Stimulated activated CD8-positive, alpha-beta memory T cell treated with anti-CD3 and anti-CD28 coated beads, Interleukin-15, amount 100 ng/mL, for 24 hours (primary cell): Measurements from ENCODE around the gene STK38L.

Experiments
- DNase-seq: peaks from one replicate; pipeline ENCODE4 v3.0.0-alpha.2; 2020; ENCODE audit warnings: low read depth

The STK38L gene

DNA sequence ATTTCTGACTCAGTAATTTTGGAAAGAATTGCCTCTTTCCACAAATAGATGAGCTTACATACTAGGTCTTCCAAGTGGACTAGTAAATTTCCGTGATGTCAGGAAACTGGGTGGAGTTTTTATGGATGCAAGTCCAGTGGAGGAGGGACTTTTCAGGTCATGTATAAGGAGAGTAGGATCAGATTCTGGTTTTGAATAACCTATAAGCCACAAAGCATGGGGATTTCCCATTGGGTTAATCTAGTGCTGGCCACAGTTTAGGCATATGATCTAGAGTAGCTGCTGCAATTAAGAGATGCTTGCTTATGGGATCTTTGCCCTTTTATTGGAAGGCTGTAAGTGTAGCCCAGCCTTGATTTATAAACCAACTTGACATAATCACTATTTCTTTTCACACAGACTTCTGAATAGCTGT lies 33.8 kb downstream of the STK38L start:
- DNase-seq: no peak

DNA sequence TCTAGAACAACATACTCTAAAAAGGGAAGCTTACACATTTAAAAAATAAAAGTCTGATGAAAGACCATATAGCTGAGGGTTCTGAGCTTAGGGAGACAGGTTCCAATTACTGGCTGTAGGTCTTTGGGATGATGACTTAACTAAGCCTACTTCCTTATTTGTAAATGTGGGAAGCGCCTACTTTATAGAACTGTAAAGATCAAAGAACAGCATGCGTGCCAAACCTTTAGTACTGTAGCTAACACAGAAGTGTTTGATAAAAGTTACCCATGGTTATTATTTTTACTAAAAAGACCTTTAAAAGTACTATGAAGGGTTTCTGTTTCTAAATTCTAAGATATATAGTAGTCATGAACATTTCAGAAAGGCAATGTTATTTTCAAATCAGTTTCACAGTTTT lies 35.7 kb downstream of the STK38L start:
- no peak for DNase-seq

DNA sequence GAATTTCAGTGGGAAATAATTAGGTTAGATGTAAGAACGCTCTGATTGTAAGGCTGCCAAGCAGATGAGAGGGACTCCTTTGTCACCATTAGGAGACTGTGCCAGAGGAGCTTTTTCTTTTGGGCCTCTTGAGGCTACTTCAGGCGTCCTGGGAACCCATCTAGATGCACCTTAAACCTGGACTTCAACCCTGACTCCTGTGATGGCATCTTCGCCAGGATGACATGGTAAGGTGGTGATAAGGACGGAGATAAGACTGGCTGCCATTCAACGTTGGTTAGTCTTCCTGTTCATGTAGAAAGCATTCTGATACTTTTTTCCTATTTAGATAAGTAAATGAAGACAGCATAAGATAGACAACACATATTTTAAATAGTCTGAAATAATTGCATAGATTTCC lies 36.3 kb downstream of the STK38L start:
- DNase-seq: no peak

DNA sequence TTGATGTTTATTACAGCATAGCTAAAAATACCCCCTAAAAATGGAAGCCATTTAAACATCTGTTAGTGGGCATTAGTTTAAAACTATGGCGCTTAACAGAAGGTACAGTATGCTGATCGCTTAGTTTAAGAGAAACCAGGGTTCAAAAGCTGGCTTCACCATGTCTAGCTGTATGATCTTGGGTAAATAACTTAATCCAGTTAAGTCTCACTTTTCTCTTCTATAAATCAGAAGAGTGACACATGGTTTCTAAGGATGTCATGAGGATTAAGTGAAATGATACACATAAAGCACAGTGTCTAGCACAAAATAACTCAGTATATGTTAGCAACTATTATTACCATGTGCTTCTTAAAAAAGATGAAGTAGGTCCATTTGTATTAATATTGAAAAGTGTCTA lies 38.7 kb downstream of the STK38L start:
- no peak for DNase-seq

DNA sequence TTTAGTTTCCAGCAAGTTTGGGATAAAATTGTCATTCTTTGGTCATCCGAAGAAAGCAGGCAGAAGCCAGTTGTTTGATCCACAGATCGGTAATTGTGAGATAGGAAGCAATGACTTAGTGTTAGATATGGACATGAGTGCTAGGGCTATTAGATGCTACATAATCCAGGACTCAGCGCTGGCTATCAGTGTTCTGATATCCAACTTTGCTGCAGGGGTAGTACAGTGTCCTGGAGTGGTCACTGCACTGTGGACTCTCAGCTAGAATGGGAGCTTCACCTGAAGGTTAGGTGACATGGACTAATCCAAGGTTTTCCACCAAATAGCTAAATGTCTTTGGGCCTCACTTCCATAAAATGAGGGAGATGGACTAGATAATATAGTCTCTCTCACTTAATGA lies 39.9 kb downstream of the STK38L start:
- DNase-seq: no peak

DNA sequence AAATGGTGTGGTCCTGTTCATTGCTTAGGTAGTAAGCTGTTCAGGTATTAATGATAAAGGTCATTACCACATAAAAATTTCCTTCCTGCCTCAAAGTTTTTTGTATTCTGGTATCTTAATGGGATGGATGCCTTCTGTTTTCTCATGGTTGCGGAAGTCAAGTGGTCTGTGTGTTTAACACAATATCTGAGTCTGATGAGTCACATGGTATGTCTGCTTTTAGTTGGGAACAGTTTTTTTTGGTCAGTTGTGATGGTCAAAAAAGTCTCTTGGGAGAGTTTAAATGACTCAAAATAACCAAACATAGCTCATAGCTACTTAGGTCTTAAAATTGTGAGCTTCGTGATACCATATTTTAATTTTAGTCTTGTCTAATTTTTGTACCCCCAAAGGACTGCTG lies 40.7 kb downstream of the STK38L start:
- no peak for DNase-seq

DNA sequence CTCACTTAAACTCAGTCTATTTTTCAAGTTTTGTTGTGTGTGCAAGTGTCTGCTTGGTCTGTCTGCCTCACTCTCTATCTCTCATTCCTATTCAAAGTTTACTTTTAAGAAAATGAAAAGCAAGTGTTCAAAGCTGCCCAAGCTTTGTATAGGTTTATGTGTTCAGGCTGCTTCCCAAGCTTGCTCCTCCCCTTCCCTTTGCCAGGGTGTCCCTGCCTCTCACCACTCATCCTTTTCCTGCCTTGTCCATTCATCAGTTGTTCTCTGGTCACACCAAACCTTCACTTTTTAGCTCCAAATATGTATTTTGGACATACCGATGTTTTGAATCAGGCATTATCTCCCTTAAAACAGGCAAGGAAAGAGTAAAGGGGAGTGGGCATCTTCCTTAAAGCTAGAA lies 41.3 kb downstream of the STK38L start:
- no peak for DNase-seq

DNA sequence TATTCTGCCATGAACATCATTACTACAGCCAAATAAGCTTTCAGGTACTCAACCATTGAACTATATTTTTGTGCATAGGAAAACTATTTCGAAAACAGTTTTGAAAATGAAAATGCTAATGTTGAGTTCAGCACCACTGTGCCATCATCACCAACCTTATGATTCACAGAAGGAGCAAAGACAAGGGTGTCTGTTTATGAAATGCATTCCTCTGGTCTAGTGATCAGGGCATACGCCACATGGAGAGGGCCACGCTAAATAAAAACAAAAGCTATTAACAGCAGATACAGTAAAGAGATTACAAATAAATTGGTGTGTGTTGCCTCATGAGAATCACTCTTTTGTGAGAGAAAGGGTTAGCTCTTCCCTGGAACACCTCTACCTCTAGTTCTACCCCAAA lies 45.3 kb downstream of the STK38L start:
- DNase-seq: no peak

DNA sequence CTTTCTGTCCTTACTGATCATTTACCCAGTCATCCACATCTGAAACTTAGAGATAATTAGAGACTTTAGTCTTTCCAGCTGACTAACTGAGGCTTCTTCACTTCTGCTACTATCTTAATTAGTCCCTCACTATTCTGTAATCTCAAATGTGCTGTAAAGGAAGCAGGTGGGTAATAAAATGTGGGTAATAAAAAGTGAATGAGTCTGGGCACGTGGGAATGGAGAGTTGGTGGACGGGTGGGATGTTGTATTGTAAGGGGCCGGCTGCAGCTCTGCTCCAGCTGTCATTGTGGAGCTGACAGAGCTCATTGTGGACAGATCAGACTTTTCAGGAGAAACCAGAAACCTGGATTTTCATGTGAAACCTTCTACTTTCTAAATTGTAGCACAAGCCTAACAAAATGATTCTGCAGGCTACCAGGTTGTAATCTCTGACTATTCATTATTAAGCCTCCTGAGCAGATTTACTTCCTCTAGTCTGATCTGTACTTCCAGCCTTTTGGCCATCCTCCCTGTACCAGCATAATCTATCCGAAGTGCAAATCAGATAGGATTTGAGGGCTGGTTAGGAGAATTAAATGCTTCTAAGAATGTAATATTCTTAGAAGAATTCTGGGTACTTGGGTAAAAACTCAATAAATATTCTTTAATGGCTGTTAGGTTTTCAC lies 46.5 kb downstream of the STK38L start:
- no peak for DNase-seq

DNA sequence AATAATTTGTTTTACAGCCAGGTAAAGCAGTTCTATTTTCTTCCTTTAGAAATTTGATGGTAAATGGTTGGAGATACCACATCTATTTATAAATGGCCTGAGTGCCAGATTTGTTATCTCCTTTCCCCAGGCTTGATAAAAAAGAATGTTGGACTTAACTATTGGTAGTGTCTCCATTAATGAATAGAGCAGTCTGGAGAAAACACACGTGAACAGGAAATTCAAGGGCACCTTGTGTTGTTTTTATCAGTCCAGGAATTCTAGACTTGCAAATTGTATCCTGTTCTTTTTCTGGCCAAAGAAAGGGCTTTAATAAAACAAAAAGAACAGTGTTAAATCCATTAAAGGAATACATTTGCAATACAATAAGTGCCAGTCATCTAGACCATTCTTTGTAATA lies 47.8 kb downstream of the STK38L start:
- DNase-seq: no peak

DNA sequence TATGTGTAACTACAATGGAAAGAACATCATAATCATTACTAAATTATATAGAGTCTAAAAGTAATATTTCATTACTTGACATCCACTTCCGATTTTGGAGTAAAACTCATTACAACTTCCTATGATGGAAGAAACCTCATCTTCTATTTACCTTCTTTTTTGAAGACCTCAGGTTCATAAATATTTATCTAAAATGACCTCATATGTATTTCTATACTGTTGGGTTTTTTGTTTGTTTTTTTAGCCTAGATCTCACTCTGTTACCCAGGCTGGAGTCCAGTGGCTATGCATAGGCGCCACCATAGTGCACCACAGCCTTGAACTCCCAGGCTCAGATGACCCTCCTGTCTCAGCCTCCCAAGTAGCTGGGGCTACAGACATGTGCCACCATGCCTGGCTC lies 48.6 kb downstream of the STK38L start:
- DNase-seq: no peak

DNA sequence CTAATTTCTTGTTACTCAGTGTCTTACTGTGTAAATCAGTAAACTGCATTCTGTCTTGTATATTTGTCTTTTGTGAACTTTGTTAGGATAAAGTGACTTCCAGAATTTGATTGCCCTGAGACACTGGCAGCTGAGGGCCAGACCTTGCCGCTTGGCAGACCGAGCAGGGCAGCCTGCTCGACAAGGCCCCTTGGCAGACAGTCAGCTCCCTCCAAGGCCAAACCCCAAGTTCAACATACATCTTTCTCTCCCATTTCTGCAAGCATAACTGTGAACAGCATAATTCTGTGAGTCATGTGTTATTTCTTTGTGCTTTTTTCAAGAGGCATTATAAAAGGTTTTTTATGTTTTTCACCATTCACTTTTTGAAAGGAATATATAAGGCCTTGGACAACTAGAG lies 49.4 kb downstream of the STK38L start:
- no peak for DNase-seq

DNA sequence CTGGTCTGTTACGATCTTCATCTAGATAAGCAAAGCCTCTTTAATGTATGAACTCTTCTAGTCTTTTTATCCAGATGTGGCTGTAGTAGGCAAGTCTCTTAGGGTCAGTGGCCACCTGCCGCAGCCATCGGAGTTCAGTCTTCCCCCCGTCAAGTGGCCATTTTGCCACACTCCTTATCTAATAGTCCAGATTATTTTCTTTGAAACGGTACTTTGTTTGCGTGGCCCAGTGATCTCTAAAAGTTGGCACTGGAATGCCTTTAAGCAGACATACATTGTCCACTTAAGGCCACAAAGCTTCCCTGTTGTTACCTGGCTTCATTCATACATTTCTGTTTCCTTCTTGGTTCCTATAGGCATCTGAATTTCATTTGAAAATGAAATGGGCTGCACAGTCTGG lies 52.6 kb downstream of the STK38L start:
- no peak for DNase-seq

DNA sequence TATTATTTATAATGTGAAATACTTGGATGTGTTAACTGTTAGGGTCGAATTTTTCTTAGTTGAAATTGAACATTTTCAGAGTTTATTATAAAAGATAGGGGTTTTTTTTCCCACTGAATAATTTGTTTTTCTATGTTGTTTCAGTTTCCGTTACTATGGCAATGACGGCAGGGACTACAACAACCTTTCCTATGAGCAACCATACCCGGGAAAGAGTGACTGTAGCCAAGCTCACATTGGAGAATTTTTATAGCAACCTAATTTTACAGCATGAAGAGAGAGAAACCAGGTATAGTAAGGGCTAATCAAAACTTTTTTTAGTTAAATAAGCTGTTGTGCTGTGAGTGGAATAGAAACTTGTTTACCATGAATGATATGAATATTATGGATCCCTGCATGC lies 53.5 kb downstream of the STK38L start:
- DNase-seq: no peak

DNA sequence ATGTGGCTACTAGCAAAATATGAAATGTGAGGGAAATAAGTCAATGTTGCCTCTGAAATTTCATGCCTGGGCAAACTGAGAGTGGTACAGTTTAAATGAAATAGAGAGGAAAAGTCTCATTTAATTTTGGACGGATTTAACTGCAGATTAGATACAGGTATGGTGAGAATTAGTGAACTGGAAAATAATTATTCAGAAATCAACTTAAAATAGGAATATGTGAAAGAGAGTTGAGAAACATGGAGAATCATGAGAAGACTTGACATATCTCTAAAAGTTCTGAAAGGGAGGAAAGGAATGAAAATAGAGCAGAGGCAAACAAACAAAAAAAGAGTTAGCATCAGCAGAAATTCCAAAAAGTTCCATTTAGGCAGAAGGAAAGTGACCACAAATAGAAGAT lies 55.0 kb downstream of the STK38L start:
- no peak for DNase-seq

DNA sequence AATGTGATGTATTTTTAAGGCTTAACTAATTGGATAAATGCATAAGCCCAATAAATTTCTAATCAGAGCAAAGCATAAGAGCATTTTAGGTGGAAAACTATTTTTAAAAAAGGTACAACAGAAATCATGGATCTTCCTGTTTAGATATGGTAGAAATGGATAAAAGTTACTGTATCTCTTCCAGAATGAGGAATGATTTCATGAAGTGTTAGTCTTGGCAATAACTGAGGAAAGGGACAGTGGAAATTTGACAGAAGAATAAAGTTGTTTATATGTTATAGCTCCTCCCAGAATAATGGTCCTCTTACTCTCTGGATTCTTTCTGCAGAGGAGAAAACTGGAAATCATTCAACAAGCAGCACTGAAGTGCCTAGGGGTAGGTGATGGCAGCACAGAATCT lies 56.1 kb downstream of the STK38L start:
- no peak for DNase-seq

DNA sequence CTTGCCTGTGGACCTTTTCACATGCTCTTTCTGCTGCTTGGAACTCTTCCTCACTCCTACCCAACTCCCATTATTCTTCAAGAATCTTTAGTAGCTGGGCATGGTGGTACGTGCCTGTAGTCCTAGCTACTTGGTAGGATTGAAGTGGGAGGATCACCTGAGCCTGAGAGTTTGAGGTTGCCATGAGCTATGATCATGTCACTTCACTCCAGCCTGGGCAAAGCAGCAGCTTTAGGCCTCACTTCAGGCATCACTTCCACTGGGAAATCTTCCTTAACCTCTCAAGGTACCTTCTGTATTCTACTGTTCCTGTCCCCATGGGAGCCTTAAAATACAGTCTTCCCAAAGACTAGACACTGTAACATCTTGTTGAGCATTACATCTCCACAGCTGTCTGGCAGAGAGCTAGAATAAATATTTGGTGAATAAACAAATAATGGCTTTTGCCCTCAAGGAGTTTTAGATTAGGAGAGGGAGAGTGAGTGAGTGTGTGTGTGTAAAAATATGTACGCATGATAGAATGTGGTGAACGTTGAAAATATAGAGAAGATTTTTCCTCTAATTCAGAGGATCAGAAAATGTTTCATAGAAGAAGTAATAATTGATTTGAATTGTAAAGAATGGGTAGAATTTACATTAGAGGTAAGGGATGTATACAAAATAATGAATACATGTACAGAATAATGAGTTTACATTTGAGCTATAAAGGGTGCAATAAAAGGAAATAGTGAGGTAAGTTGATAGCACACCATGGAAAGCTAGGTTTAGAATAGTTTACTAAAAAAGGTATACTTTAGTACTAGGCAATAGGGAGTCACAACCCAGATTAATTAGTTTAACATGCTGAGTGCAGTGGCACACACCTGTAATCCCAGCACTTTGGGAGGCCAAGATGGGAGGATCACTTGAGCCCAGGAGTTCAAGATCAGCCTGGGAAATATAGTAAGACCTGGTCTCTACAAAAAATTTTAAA lies 59.3 kb downstream of the STK38L start:
- DNase-seq: no peak

DNA sequence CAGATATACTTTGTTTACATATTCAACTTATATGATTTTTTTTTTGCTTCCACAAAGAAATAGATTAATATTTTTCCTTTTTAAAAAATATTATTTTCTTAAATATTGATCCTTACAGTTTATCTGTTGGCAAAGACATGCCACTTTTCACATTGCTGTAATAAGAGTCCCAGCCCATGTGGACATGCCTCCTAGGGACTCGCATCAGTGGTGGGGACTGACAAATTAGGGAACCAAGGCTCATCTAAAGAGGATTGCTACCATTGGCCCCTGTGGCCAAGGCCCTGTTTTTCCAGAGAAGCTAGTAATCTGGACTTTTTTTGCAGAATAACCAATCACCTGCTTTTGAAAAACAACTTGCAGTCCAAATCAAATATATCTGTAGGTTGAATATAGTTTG lies 60.8 kb downstream of the STK38L start:
- no peak for DNase-seq

DNA sequence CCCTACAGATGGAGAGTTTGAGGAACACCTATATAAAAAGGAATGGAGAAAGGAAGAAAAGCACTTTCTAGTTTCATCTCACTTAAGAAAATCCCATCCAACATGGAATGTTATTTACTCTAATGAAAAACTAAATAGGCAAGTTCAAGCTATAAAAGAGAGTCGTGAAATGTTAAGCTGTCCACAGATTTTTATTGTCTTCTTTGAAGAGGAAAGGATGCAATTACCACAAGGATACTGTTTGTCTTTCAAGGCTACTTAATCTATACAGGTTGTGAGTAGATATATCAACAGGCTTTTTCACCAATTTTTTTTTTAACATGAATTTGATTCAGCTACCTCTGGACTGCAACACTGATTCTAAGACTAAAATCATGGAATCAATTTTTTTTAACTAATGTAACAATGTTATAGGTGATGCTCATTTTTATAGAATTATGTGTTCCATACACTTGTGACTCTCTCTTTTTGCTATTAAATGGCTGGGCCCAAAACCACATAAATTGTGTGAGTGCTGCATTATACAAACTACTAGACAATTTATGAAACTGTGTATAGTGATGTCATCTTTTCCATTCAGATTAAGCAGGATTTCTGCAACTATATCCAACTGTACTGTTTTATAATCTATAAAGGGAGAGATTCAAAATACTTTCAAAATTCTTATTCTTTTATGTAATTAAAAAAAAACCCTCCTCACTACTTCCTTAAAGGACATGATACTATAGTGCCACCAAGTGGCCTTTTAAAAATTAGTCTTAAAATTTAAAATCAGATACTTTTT lies 61.8 kb downstream of the STK38L start:
- no peak for DNase-seq

DNA sequence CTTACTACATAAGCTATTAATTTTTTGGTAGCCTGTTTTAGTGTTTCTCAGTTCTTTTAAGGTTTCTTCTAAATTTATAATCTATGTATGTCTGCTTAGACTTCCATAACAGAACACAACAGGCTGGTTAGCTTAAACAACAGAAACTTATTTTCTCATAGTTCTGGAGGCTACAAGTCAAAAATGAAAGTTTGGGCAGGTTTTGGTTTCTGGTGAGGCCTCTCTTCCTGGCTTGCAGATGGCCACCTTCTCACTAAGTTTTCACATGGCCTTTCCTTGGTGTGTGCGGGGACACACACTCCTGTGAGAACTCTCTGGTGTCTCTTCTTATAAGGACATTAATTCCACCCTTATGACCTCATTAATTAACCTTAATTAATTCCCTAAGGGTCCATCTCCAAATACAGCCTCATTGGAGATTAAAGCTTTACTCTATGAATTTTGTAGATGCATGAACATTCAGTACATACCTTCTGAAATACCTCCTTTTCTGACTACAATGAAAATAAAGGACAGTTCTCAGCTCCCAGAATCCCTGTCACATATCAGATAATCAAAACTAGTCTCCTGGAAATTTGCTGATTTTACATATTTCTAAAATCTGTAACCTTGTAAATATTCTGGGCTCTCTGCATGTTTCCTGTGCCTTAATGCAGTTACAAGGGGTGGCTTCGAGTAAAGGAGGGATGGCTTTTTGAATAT lies 65.4 kb downstream of the STK38L start:
- no peak for DNase-seq

DNA sequence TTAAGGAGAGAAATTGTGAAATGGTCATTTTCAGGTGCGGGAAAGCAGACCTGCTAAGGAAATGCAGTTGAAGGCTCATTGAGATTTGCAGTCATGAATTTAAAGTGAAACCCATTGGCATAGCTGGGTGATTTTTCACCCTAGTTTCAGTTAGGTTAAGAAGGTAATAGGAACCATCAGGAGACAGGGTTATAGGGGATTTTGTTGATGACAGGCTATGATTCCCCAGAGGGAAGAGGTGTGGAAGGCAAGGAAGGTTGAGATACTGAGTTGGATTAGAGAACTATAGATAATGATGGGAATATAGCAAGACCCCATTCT lies 65.9 kb downstream of the STK38L start:
- DNase-seq: no peak

DNA sequence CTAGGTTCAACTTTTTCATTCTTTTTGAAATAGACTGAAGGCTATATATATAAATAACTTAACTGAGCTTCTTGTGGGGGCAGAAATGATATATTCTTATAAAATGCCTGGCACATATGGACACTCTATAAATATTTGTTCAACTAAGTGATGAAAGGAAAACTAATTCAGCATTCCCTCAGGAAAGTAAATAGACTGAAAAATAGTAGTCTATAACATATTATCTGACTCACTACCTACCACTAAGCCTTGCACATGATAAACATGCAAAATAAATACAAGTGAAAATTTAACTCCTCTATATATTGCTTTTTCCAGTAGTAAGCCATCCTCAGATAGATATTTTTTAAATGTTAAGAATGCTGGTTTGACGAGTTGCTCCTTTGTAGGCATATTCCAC lies 72.9 kb downstream of the STK38L start:
- no peak for DNase-seq
